Stimulated activated CD8-positive, alpha-beta memory T cell treated with anti-CD3 and anti-CD28 coated beads, Interleukin-12 subunit alpha, Interleukin-12 subunit beta, amount 100 ng/mL, for 24 hours (primary cell): ENCODE measurements around the gene KDM2B.
"Not testable (repeated sequence)": the region's sequence is repeated elsewhere in the genome, so short reads cannot be mapped to it uniquely, and the experiment has no call there.

Experiments used
- DNase-seq: peaks from one replicate; pipeline ENCODE4 v3.0.0-alpha.2; 2020; ENCODE audit errors: extremely low read depth

Gene KDM2B

GRCh38 chr12:121503395-121503794, 77.4 kb downstream of the KDM2B start:
- no peak for DNase-seq

- DNase-seq, result no peak
Measured at GRCh38 chr12:121501946-121502345, 78.9 kb downstream of the KDM2B start.

GRCh38 chr12:121499929-121500793, 80.7 kb downstream of the KDM2B start:
- DNase-seq, result peak; percentile 46

GRCh38 chr12:121495746-121496145, 85.1 kb downstream of the KDM2B start:
- DNase-seq, result no peak

GRCh38 chr12:121494093-121494787, 86.6 kb downstream of the KDM2B start:
- no peak for DNase-seq

GRCh38 chr12:121490401-121491281, 90.2 kb downstream of the KDM2B start:
- no peak for DNase-seq

- no peak for DNase-seq
Measured at GRCh38 chr12:121489874-121490273, 90.9 kb downstream of the KDM2B start.

- DNase-seq, result no peak
Measured at GRCh38 chr12:121484967-121485366, 95.9 kb downstream of the KDM2B start.

- DNase-seq, result not testable (repeated sequence)
Measured at GRCh38 chr12:121484564-121484963, 96.3 kb downstream of the KDM2B start.

- DNase-seq, result no peak
Measured at GRCh38 chr12:121483949-121484348, 96.9 kb downstream of the KDM2B start.

GRCh38 chr12:121476477-121476876, 104.3 kb downstream of the KDM2B start:
- DNase-seq, result no peak

- DNase-seq, result no peak
Measured at GRCh38 chr12:121475279-121475678, 105.5 kb downstream of the KDM2B start.

- DNase-seq, result no peak
Measured at GRCh38 chr12:121472150-121472905, 108.5 kb downstream of the KDM2B start.

GRCh38 chr12:121470751-121471150, 110.1 kb downstream of the KDM2B start:
- DNase-seq, result no peak

- DNase-seq, result no peak
Measured at GRCh38 chr12:121468499-121468801, 112.4 kb downstream of the KDM2B start.

GRCh38 chr12:121467638-121468498, 113.0 kb downstream of the KDM2B start:
- no peak for DNase-seq

- peak; percentile 71 for DNase-seq
Measured at GRCh38 chr12:121466794-121467637, 113.8 kb downstream of the KDM2B start.

GRCh38 chr12:121465921-121466793, 114.7 kb downstream of the KDM2B start:
- DNase-seq, result peak; percentile 11

GRCh38 chr12:121464331-121464730, 116.5 kb downstream of the KDM2B start:
- no peak for DNase-seq
